Fibroblast of skin of scalp (primary cell): ENCODE results near the gene FRAS1.
A peak's percentile ranks its signal among the peaks of the same experiment; 100 is the strongest.

Source experiments
- DNase-seq: peaks from one replicate; pipeline ENCODE4 v3.0.0-alpha.2; 2013

Gene FRAS1

DNA sequence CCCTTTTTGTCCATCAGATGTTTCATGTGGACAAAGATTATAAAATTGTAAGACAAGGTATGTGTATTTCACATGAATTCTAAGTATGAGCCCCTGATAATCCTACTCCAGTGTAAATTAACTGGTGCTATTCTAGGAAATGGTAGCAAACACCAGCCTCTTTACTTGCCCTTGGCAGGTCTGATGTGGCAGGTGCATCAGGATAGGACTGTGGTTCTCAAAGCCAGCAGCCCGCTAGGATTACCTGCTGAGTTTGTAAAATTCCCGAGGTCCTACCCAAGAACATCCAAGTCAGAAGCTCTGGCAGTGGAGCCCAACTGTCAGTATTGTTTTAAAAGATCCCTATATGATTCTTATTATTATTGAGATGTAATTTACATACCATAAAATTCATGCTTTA, 320.4 kb downstream of the FRAS1 start:
- no peak for DNase-seq

GRCh38 chr4:78379040-78379439, 321.9 kb downstream of the FRAS1 start:
- no peak for DNase-seq

GRCh38 chr4:78379991-78380729, 323.0 kb downstream of the FRAS1 start:
- peak; percentile 66 for DNase-seq

DNA sequence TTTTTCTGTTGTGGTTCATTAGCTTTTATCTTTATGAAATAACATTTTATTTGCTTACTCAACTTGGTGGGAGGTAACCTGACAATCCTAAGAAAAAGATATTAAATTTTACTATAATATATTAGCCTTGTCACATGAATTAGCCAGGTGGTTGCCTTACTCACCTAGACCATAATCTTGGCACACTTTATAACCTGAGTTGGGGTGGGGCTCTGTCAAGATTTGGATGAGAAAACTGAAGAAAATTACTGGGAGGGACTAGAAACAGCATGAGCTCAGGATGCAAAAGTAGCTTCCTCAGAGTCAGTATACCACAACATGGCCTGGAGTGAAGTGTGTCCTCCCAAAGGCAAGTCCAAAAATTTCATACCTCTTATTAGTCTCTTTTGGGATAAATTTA, 329.6 kb downstream of the FRAS1 start:
- DNase-seq: no peak

DNA sequence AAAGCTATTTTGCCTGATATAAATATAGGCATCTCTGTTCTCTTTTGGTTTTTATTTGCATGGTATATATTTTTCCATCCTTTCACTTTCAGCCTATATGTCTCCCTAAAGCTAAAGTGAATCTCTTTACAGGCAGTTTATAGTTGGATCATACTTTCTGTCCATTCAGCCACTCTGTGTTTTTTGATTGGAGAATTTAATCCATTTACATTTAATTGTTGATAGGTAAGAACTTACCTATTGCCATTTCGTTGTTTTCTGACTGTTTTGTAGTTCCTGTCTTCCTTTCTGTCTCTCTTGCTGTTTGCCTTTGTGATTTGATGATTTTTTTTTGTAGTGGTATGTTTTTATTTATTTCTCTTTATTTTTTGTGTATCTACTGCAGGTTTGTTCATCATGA, 338.5 kb downstream of the FRAS1 start:
- DNase-seq: no peak

GRCh38 chr4:78396613-78397291, 339.6 kb downstream of the FRAS1 start:
- DNase-seq: no peak

- DNase-seq: no peak
Observed at GRCh38 chr4:78397292-78397630, 340.1 kb downstream of the FRAS1 start.

GRCh38 chr4:78409612-78410202, 352.6 kb downstream of the FRAS1 start:
- no peak for DNase-seq

DNA sequence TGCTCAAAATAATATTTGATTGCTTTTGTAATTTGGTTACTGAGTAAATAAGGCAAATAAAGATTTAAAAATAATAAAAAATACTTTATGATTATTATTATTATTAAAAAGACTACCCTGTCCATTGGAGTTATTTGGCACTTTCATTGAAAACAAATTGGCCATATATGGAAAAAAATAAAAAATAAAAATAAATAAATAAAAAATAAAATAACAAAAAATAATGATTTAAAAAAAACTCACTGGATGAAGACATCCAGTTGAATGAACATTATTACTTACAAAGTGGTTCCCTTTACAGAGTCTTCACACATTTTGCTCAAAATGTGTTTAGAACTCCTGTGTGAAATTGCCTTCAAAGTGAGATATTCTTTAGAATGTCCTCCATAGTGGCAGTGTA, 353.1 kb downstream of the FRAS1 start:
- DNase-seq: no peak

DNA sequence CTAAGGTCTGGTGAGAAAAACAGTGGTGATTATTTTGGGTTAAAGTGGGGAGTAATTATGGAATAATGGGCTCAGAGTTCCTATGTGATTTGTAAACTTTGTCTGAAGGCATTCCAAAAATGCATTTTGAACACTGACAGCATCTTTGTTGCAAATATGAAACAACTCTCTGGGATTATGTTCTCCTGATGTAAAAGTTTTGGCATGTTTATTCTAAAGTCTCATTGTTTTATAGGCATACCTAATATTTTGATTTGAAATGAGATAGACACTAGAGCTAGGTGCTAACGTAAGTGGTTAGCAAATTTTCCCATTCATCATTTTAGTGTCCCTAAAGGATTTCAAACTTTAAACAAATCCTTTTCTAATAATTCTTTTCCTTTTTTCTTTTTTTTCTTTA, 353.6 kb downstream of the FRAS1 start:
- peak; percentile 42 for DNase-seq

GRCh38 chr4:78414116-78414515, 357.0 kb downstream of the FRAS1 start:
- peak; percentile 23 for DNase-seq

- DNase-seq: no peak
Observed at GRCh38 chr4:78417603-78418002, 360.5 kb downstream of the FRAS1 start.

DNA sequence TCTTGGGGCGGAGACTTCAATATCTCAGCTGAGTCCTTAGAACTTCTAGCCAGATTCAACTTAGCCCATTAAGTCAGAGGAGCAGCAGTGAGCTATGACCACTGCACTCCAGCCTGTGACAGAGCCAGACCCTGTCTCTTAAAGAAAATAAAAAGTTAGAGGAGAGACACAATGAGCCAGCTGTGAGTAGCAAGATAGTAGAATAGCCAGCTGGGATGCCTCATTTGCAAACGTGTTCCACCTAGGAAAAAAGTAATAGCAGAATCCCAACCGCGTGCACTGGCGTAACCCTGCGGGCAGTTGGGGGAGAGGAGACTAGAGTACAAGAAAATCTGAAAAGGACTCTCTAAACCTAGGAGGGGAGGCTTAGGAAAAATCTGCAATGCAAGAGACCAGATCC, 361.3 kb downstream of the FRAS1 start:
- DNase-seq: no peak

- no peak for DNase-seq
Observed at GRCh38 chr4:78423790-78424189, 366.7 kb downstream of the FRAS1 start.

- no peak for DNase-seq
Observed at GRCh38 chr4:78424461-78424860, 367.3 kb downstream of the FRAS1 start.

GRCh38 chr4:78426972-78427371, 369.8 kb downstream of the FRAS1 start:
- no peak for DNase-seq

GRCh38 chr4:78428996-78429395, 371.9 kb downstream of the FRAS1 start:
- no peak for DNase-seq

- DNase-seq: peak; percentile 59
Observed at GRCh38 chr4:78432896-78433295, 375.8 kb downstream of the FRAS1 start.

GRCh38 chr4:78437608-78438088, 380.5 kb downstream of the FRAS1 start:
- no peak for DNase-seq

- DNase-seq: no peak
Observed at GRCh38 chr4:78439328-78439727, 382.2 kb downstream of the FRAS1 start.

- no peak for DNase-seq
Observed at GRCh38 chr4:78441756-78442155, 384.6 kb downstream of the FRAS1 start.

- no peak for DNase-seq
Observed at GRCh38 chr4:78446619-78447018, 389.5 kb downstream of the FRAS1 start.

DNA sequence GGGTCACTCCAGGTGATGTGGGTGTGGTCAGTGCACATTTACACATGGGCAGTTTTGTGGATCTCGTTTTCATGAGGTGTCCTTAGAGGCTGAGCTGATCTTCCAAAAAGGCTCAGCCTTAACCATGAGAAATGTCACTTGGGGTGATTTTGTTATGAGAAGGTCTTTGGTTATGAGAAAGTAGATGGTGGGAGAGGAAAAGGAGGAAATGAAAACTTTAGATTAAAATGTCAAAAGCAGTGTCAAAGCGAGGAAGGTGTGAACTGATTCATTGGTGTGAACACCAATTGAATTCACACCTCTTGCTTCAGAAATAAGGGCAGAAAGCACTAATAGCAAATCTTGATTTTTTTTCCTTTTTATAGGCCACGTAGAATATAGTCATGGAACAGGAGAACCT, 394.3 kb downstream of the FRAS1 start:
- no peak for DNase-seq

- DNase-seq: no peak
Observed at GRCh38 chr4:78454016-78454415, 396.9 kb downstream of the FRAS1 start.
